ENCODE data around the gene MSANTD1. TPM values are rescaled to one million over a fixed set of nuclear protein-coding genes. Genes with fewer than 3 reads are reported as not detected.

The MSANTD1 gene
- total and polyA plus RNA-seq, 10 of the 15 experiments (the other 5 are each of a cell fraction or from before 2014, with no cell fraction given), result 0.07 to 0.87 (median 0.22) TPM; not detected in 2

DNA sequence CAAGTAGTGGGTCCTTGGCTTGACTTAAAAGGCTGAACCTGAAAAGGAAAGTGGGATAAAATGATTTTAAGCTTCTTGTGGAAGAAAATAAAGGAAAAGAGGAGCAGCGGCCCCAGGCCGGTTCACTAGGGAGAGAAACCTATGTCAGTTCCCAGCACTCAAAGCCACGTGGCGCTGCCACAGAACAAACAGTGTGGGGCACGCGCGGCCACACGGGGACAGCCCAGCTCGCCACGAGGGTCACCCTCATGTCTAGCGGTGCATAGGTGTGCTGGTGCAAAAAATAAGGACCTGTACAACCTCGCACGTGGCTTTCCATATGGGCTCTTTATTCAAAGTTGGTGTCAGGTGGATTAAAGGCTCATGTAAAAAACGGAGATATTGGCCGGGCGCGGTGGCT lies 17.1 kb downstream of the MSANTD1 start (continued):
- no peak for TF ChIP-seq RAD21 (IDR thresholded peaks at IDR 0.05; ENCODE audit: insufficient read depth, low read depth, low read length)
- TF ChIP-seq BRCA1 (IDR thresholded peaks at IDR 0.05; ENCODE audit: low read depth, low read length), result no peak
- TF ChIP-seq MYC (IDR thresholded peaks at IDR 0.05; ENCODE audit: insufficient read depth, insufficient read length, insufficient replicate concordance, low read length, severe bottlenecking), result no peak
- TF ChIP-seq CHD4 (IDR thresholded peaks at IDR 0.05), result no peak
- no peak for TF ChIP-seq POLR2AphosphoS5 (IDR thresholded peaks at IDR 0.05; ENCODE audit: low read length)
- no peak for TF ChIP-seq EED (IDR thresholded peaks at IDR 0.05; ENCODE audit: low read depth)

DNA sequence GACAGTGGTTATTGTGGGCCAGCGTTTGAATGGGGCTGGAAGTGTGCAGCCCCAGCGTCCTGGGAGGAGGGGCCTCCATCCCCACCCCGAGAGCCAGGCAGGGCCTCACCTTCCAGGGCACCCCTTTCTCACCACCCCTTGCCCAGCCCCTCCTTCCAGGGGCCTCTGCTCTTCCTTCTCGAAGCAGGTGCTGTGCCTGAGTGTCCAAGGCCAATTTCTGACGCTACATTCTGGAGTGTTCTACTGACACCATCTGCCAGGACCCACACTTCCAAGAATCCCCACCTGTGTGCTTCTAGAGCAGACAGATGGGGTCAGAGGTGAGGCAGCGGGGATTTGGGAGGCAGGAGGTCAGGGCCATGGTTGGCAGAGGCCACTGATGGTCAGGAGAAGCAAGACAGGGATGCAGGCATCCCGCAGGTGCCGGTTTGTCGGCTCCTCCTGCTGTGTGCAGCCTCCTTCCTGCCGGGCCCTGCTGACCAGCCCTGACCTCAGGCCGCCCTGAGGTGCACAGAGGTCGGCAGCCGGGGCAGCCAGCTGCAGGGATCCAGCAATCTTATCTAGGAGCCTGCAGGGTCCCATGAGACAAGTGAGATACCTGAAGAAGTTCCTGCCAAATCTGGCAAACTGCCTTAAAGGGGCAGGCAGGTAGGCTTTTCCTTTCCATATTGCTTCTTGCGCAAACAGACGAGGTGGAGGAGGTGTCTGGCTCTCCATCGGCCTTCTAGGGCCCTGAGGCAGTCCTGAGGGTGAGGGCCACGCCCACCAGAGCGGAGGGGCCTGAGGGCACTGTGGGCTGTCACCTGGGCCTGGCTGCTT lies 18.8 kb downstream of the MSANTD1 start:
- Histone ChIP-seq H3K9me3 (replicated peaks; ENCODE audit: control insufficient read depth, insufficient read depth, low read length) (no peaks in the 10 kb centered on the region), H2AFZ (ENCODE audit: control insufficient read depth, low read depth, low read length) (no peak overlapping the region), H3K4me3 (no peak overlapping the region), H3K4me2 (ENCODE audit: control insufficient read depth, insufficient read depth) (no peak overlapping the region), H3K36me3 (ENCODE audit: control insufficient read depth in 2 of 2, insufficient read depth in 2 of 2, low read length in 1 of 2) (no peaks in the 10 kb centered on the region), H3K9ac (ENCODE audit: control insufficient read depth, insufficient read depth, low read length) (no peak overlapping the region), H3K4me1 (ENCODE audit: control insufficient read depth, insufficient read depth, low read length) (no peaks in the 10 kb centered on the region), H4K20me1 (ENCODE audit: control insufficient read depth, insufficient read depth) (no peaks in the 10 kb centered on the region), H3K27me3 (replicated peaks in 1 of 2; ENCODE audit: control insufficient read depth in 2 of 2, insufficient read depth in 2 of 2, low read length in 1 of 2) (no peaks in the 10 kb centered on the region; a peak in 1 of 4 replicates), H3K79me2 (ENCODE audit: control insufficient read depth, insufficient read depth, low read length) (no peaks in the 10 kb centered on the region), H3K27ac (ENCODE audit: control insufficient read depth, insufficient read depth) (no peak overlapping the region)
- WGBS (ENCODE audit: insufficient coverage, insufficient replicate concordance, low lambda C conversion rate, missing lambda C conversion rate), result 52% methylated on average over 16 of the region's 18 CpGs
- TF ChIP-seq POLR2AphosphoS2 (IDR thresholded peaks at IDR 0.05; ENCODE audit: low read depth, low read length) (no peak), DPF2 (IDR thresholded peaks at IDR 0.05) (no peak), KAT2A (conservative IDR thresholded peaks at IDR 0.05; ENCODE audit: control insufficient read depth, low read depth, low read length) (no peak)
- TF ChIP-seq, protein P1, sequence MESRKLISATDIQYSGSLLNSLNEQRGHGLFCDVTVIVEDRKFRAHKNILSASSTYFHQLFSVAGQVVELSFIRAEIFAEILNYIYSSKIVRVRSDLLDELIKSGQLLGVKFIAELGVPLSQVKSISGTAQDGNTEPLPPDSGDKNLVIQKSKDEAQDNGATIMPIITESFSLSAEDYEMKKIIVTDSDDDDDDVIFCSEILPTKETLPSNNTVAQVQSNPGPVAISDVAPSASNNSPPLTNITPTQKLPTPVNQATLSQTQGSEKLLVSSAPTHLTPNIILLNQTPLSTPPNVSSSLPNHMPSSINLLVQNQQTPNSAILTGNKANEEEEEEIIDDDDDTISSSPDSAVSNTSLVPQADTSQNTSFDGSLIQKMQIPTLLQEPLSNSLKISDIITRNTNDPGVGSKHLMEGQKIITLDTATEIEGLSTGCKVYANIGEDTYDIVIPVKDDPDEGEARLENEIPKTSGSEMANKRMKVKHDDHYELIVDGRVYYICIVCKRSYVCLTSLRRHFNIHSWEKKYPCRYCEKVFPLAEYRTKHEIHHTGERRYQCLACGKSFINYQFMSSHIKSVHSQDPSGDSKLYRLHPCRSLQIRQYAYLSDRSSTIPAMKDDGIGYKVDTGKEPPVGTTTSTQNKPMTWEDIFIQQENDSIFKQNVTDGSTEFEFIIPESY (IDR thresholded peaks at IDR 0.05), result no peak
- TF ChIP-seq, protein P2, sequence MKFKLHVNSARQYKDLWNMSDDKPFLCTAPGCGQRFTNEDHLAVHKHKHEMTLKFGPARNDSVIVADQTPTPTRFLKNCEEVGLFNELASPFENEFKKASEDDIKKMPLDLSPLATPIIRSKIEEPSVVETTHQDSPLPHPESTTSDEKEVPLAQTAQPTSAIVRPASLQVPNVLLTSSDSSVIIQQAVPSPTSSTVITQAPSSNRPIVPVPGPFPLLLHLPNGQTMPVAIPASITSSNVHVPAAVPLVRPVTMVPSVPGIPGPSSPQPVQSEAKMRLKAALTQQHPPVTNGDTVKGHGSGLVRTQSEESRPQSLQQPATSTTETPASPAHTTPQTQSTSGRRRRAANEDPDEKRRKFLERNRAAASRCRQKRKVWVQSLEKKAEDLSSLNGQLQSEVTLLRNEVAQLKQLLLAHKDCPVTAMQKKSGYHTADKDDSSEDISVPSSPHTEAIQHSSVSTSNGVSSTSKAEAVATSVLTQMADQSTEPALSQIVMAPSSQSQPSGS (IDR thresholded peaks at IDR 0.05; ENCODE audit: low read length), result no peak
- no peak for ATAC-seq
- ChIA-PET POLR2A (no interaction called here), SMC1A (ENCODE audit: uncharacterized antibody, unreplicated experiment) (no interaction called here), CTCF (no interaction called here), RAD21 (ENCODE audit: unreplicated experiment) (no interaction called here)
- DNase-seq (ENCODE audit: low read depth, low spot score), result no peak
- in situ Hi-C loops (cut with MboI) (no loop called here), intact Hi-C loops (cut with micrococcal nuclease; ENCODE audit: unreplicated experiment) (no loop called here)
- BruUV-seq (replicated peaks), result no TSS peak
- FAIRE-seq, result no peak
